ENCODE data around the gene NIP7.
A peak's percentile ranks its signal among the peaks of the same experiment; 100 is the strongest.
"Not testable (repeated sequence)": the region's sequence is repeated elsewhere in the genome, so short reads cannot be mapped to it uniquely, and the experiment has no call there.

Gene NIP7

DNA sequence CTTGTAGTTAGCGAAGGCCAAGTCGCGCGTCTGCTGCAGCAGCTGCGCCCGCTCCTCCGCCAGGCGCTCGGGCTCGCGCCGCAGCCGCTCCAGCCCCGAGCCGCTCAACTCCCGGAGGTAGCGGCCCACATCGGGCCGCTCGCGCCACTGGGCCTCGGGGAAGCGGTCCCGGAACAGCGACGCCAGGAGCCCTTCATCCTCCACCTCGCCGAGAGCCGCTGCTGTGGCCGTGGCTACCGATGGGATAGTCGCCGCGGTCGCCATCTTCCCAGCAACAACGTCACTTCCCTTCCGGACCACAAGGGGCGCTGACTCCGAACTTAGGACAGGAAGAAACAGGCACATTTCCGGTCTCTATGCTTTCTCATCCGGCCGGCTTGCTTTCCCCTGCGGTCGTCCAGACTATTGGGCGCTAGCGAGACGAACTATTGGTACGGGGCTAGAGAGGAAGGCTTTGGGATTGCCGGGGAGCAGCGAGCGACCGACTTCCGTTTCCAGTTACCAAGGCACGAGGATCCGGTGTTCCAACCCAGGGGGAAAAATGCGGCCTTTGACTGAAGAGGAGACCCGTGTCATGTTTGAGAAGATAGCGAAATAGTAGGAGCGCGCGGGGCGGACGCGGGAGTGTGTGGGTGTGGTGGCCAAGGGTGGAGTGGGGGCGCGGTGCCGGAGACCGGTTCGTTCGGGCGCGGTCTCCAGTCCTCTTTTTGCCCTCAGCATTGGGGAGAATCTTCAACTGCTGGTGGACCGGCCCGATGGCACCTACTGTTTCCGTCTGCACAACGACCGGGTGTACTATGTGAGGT, at the start of gene NIP7, which contains the start of gene COG8:
Gene NIP7, plus strand, starts transcription at position 484 of the 806 bp plus-strand sequence. Its CDS starts 58 bp downstream, at position 542.
Gene COG8, minus strand, starts transcription at position 276 of the 806 bp plus-strand sequence. Its CDS starts 12 bp downstream, at position 264.
- peak; percentile 84 to 86 for DNase-seq (ENCODE audit: low read depth in 2 of 2)

- DNase-seq (ENCODE audit: low read depth in 2 of 2) = not testable (repeated sequence)
These were observed 47.9 kb upstream of the NIP7 start for GRCh38 chr16:69291657-69292056.

- DNase-seq (ENCODE audit: low read depth in 2 of 2) = no peak
These were observed 46.2 kb upstream of the NIP7 start for GRCh38 chr16:69293401-69293800.

- DNase-seq (ENCODE audit: low read depth in 2 of 2) = no peak
These were observed 45.5 kb upstream of the NIP7 start for GRCh38 chr16:69294051-69294450.

GRCh38 chr16:69296771-69297170, 42.8 kb upstream of the NIP7 start:
- not testable (repeated sequence) for DNase-seq (ENCODE audit: low read depth in 2 of 2)

DNA sequence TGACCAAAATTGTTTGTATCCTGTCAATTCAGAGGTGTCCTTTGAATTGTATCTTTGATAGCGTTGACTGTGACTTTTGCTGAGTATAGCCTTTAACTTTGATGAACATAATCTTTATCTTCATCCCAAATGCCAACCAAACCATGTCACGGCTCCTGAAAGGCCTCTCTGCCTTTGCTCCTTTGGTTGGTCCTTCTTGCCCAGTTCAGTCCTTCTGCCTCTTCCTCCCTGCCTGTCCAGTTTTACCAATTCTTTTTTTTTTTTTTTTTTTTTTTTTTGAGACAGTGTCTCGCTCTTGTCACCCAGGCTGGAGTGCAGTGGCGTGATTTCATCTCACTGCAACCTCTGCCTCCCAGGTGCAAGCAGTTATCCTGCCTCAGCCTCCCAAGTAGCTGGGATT, 41.3 kb upstream of the NIP7 start:
- DNase-seq (ENCODE audit: low read depth in 2 of 2) = no peak

DNA sequence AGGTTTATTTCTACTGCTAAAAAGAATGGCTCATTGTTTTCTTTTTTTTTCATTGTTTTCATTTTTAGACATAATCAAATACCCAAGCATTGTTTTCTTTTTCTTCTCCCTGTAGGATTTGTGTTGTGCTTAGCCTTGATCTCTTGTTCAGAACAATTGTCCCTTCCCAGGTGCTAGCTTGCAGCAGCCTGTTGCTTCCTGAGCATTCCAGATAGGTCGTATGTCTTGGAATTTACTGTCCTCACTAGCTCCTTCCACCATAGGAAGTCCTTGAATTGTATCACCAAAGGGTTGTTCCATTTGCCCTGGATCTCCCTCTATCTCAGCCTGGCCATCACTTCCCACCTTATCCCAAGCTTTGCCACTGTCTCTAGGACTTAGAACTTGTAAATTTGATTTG, 38.4 kb upstream of the NIP7 start:
- no peak for DNase-seq (ENCODE audit: low read depth in 2 of 2)

DNA sequence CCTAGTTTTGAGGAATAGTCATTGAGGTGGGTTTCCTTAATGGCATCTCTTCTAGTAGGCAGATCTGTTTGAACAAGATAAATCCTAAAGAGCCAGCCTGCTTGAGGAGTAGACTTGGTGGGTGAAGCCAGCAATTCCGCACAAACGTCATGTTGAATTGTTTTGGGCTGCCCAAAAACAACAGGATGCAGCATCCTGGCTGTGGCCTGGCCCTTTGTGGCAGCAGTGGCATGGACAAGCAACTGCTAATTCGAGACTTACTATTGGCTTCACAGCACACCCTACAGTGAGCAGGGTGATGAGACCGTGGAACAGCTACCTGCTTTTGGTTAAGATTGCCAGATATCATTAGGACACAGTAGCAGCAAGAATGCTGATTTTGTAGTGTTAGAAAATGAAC, 37.7 kb upstream of the NIP7 start:
- no peak for DNase-seq (ENCODE audit: low read depth in 2 of 2)

DNA sequence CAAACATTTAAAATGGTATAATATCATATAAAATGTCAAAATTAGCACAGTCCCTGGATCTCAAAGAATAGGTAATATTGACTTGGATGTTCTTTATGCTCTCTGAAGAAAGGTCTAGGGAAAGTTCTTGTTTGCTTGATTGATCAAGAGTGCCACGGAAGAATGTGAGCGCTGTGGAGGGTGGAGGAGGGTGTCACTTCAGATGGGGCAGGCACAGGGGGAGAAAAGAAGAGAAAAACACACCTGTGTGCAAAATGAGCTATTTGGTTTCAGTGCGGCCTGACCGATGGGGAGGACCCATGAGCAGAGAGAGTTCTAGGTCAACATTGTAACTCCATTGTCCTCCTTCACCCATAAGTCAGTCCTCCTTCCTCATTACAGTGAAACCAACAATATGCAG, 37.3 kb upstream of the NIP7 start:
- no peak for DNase-seq (ENCODE audit: low read depth in 2 of 2)

GRCh38 chr16:69306031-69306430, 33.5 kb upstream of the NIP7 start:
- DNase-seq (ENCODE audit: low read depth in 2 of 2) = no peak

DNA sequence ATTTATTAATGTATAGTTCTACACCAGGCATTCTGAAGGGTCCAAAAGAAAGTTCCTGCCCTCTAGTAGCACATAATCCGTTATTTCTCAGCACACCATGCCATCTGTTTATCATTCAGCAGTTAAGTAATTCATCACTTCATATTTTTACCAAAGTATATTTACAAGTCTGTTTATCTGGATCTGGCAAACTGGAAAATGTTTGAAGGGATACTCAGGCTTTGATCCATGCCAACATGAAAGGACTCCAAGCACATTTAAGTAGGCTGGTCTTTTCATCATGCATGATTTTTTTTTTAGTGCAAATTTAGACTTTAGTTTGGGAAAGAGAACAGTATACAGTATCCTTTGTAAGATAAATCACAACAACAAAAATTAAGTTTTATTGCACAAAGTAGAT, 32.5 kb upstream of the NIP7 start:
- DNase-seq (ENCODE audit: low read depth in 2 of 2) = no peak

DNA sequence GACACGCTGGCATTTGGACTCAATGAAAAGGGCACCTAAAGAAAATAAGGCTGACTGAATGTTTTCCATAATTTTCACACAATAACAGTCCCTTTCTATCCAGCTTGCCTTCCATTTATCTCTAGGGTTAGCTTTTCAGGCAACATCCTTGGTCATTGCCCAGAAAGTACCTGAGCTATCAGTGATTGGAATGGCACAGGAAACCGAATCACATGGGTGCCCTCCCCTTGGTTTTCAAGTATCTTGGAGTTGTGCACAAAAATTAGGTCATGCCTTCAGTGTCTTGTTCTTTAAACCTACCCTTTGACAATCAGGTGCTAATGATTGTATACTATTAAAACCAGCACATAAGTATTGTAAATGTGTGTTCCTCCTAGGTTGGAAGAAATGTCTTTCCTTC, 31.7 kb upstream of the NIP7 start:
- DNase-seq (ENCODE audit: low read depth in 2 of 2) = no peak

- no peak for DNase-seq (ENCODE audit: low read depth in 2 of 2)
These were observed 30.3 kb upstream of the NIP7 start for GRCh38 chr16:69309316-69309715.

- peak; percentile 93 to 97 for DNase-seq (ENCODE audit: low read depth in 2 of 2)
These were observed 28.7 kb upstream of the NIP7 start, which contains the start of gene VPS4A for GRCh38 chr16:69310653-69311532. Gene VPS4A, plus strand, starts transcription at chr16:69311350. Its CDS starts 162 bp downstream, at chr16:69311512.

GRCh38 chr16:69311533-69312387, 27.8 kb upstream of the NIP7 start:
- no peak for DNase-seq (ENCODE audit: low read depth in 2 of 2)

DNA sequence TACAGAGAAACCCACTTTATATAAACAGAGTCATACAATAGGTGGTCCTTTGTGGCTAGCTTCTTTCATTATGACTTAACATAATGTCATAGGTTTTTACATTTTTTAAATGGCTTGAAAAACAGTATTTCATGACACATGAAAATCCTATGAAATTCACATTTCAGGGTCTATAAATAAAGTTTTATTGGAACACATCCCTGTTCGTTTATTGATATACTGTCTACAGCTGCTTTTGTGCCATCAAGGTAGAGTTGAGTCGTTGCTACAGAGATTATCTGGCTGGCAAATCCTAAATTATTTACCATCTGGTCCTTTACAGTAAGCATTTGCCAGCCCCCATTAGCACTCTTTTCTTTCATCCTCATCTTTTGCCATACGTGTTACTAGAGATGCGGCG, 26.1 kb upstream of the NIP7 start:
- DNase-seq (ENCODE audit: low read depth in 2 of 2) = no peak

DNA sequence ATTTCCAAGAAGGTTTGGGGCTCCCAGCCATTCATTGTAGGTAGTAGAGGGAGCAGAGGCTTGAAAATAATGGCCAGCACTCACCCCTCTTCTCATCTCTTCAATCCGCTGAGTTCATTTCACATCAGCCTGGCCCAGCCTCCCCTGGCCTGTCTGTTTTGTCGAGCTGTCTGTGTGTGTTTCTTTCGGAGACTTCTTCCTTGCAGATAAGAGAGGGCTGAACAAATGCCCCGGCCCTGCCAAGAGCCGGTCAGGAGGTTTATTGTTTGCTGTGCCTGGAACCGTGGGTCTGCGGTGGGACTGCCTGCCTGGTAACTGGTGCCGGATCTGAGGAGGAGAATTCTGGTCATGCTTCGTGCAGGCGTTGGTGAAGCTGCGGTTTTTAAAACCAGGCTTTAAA, 25.0 kb upstream of the NIP7 start:
- no peak for DNase-seq (ENCODE audit: low read depth in 2 of 2)

DNA sequence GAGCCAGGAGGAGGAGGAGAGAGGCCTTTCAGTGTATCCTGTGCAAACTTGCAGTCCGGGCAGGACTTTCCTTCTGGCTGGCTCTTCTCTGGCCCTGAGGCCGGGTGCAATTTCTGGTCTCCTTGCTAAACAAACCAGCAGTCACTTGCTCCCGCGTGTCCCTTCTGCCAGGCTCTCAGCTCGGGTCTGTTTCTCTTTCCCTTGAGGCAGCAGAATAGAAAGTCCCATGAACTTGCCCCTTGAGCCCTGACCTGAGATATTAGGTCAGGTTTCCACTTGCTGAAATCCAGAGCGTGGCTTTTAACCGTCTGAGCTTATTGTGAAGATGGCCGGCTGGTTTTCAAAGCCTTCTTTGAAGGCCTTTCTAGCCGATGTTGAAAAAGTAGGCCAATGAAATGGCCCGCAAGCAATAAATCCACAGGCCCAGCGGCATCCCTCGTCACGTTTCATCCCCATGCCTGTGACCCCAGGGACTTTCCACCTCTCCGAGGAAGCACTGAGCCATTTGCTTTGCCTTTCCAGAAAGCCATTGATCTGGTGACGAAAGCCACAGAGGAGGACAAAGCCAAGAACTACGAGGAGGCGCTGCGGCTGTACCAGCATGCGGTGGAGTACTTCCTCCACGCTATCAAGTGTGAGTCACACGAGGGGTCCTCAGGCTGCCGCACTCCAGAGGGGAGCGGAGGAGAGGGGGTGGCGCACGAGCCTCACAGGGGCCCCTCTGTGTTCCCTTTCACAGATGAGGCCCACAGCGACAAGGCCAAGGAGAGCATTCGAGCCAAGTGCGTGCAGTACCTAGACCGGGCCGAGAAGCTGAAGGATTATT, 23.9 kb upstream of the NIP7 start:
- DNase-seq (ENCODE audit: low read depth in 2 of 2) = no peak

DNA sequence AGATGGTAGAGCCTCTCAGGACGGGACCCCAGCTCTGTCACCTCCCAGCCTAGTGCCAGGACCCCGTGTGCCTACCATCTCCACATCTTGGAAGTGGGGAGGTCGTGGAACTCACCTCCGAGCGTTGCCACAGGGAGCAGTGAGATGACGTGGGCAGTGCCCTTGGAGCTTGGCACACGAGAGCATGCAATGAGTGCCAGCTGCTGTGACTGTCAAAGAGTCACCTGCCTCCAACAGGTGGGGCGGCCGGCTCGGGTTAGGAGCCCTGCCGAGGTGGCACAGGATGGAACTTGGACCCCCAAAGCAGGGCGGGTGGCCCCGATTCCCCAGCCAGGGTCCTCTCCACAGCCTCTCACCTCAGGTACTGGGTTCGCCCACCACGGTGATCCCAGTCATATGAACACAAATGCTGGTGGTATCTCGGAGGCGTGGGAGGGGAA, 23.0 kb upstream of the NIP7 start:
- DNase-seq (ENCODE audit: low read depth in 2 of 2) = no peak

- no peak for DNase-seq (ENCODE audit: low read depth in 2 of 2)
These were observed 21.2 kb upstream of the NIP7 start for GRCh38 chr16:69318177-69318910.

Measured in activated CD8-positive, alpha-beta memory T cell treated with anti-CD3 and anti-CD28 coated beads for 4 hours (primary cell).